Inferior parietal cortex (tissue), 1 donor: Measurements from ENCODE around the gene MYNN.

ENCODE experiments used
- DNase-seq: peaks from one replicate; pipeline ENCODE4 v3.0.0-alpha.2; 2016; ENCODE audit errors: extremely low spot score

MYNN gene

GRCh38 chr3:169777822-169778221 lies 4.6 kb downstream of the MYNN start:
- no peak for DNase-seq

DNA sequence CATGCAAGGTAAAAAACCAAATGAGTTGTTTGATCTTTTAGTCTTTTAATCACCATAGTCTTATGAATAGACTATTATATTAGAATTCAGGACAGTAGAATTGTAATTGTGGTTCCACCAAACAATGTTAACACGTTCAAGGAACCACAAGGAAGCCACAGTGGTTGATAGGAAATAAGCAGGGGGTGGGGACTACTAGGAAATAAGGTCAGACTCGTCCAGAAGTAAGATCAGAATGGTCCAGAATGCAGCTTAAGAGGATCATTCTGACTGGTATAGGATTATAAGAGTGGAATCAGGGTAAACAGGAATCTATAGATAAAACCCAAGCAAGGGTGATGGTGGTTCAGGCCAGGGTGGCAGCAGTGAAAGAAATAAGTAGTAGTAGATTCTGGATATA lies 7.5 kb downstream of the MYNN start:
- no peak for DNase-seq

DNA sequence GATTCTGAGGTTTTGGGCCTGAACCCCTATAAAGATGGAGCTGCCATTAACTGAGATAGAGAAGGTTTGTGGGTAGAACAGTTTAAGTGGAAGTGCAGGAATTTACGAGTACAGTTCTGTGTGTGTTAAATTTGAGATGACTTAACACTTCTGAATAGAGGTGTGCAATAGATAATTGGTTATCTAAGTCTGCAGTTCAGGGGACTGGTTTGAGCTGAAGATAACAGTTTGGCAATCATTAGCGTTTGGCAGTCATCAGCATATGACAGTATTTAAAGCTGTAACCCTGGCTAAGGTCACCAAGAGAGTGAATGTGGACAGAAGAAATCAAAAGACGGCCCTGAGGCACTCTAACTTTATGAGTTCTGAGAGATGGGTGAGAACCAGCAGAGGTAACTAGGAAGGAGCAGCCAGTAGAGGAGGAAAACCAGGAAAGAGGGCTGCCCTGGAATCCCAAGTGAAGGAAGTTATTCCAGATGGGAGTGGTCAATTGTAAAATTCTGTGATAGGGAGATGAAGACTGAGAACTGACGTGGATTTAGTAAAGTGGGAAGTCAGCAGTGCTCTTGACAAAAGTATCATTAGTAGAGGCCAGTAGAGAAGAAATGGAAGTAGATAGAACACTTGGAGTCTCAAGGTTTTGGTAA lies 8.1 kb downstream of the MYNN start:
- no peak for DNase-seq

DNA sequence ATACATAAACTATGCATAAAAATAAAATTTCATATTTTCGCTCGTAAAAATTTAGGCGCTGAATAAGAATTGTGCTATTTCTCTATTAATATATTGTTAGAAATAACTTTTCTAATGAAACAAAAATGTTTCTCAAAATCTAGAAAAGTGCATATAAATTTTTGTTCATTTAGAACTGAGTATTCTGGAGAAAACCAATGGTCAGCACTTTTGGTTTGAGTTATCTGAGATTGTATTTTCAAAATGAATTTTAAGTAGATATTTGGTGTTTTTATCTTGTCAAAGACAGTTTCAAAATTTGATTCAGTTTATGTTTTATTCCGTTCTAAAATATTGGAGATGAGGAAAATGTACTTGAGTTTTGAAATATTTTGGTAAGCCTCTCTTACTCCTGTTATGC lies 13.9 kb downstream of the MYNN start:
- no peak for DNase-seq

DNA sequence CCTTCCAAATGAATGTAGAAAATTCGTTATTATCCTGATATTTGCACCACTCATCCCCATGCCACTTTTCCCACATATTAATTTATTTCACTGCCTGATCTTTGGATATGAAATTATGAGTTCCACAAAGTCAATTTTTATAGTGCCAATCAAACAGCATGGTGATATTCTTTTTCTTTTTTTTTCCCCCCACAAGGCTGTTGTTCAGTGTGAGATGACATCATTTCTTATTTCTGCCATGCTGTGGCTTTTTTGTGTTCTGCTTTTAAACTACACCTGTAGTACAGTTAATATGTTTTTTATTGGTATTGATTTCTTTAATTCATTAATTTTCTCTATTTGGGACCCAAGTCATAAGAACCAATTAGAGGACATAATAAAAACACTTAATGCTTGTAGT lies 14.6 kb downstream of the MYNN start:
- no peak for DNase-seq

- DNase-seq = no peak
Measured at GRCh38 chr3:169790219-169790618, 17.0 kb downstream of the MYNN start.

DNA sequence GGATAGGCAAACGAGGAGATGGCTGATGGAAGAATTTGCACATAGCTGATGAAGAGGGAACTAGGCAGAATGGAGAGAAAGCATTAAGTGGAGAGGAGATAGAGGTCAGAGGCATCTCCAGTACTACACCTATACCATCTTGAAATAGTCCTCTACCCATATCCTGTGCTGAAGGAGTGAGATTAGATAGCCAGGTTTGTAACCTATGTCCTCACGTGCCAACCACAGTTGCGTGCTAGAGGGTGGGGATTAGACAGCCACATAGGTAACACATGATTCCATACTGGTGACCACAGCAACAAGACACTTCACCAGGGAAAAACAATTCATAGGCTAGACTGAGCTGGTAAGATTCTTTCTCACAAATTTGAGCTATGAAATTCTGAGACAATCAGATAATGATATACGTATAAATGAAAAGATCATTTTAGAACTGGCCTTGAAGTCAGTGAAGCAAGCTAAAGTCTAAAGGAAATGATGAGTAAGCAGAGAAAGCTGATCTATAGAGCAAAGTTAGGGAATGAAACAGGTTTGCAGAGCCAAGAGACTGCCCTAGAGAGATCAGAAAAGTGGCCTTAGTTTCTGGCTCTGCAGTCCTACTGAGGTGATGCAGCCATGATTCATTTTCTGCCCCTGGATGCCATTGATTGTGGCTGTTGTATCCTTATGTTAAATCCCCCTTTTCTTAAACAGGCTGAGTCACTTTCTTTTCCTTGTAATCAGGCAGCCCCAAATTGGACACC lies 17.7 kb downstream of the MYNN start:
- DNase-seq = no peak

DNA sequence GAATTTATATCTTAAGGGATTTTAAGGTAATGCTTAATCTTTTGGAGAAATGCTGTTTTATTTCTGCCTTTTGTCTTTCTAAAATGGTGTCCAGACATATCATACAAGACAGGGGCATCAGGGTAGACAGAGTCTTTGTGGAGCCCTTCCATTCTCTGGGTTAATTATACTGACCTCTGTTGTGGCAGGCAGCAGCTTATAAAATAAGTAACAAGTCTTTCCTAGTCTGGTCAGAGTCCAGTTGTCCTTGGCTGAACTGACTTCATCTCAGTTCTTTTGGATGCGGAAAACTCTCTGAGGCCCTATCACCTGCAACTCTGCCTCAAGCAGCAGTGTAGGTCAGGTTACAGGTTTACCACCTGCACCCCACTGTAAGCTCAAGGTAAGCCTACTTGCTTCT lies 19.2 kb downstream of the MYNN start:
- no peak for DNase-seq

DNA sequence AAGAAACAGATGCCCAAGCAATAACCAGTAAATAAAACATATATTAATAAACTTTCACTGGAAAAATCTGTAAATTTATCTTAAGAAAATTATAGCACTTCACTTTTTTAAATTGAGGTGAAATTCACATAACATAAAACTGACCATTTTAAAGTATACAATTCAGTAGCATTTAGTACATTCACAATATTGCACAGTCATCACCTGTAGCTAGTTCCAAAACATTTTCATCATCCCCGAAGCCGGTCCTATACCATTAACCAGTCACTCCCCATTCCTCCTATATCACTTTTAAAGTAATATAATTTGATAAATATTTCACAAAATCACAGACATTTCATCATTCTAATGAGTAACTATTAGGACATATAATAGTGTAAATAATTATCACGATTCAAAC lies 31.5 kb downstream of the MYNN start:
- DNase-seq = no peak

GRCh38 chr3:169809230-169809795 lies 36.1 kb downstream of the MYNN start:
- no peak for DNase-seq

- DNase-seq = peak; percentile 70
Measured at GRCh38 chr3:169811631-169812331, 38.6 kb downstream of the MYNN start.

DNA sequence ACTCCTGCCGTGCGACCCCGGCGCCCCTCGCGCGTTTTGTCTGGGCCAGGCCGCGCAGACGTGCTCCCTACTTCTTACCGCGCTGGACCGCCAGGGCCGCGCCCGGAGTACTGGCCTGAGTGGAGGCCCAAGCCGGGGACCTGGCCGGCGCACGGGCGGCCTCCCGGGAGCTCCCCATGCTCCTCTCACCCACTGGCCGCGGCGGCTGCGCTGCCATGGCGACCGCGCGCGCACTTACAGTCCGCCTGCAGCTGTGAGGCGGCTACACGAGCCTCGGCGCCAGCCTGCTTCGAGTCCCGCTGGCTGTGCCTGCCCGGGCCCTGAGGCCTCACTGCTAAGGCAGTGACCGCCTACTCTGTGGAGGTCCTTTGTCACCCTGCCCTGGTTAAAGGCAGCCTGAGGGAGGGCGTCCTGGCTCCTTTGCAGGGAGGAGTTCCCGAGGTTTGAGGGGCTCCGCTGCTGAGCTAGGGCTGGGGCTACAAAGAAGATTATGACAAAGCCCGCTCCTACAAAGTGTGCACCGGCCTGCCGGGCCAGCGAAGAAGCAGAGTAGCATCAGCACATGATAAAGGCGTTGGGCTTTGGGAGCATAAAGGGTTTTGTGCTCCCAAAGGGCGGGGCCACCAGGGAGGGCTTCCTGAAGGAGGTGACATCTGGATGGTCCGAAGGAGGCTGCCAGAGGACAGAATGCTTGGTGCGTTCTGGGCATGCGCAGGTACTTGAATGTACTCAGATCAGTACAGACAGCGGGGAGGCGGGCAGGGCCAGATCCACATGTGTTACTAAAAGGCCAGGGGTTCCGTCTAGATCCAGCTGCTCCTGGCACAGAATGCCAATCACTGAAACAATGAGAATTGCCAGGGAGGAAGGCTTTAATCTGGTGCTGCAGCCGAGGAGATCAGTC lies 39.4 kb downstream of the MYNN start, which contains the start of the genes LRRC34 and LRRIQ4:
Gene LRRC34 (minus strand): TSS at position 573 of the 904 bp plus-strand sequence. CDS start 356 bp downstream, at position 217.
Gene LRRIQ4 (plus strand): TSS at position 539 of the 904 bp plus-strand sequence. CDS start 9,052 bp downstream, outside the sequence.
- peak; percentile 67 for DNase-seq

DNA sequence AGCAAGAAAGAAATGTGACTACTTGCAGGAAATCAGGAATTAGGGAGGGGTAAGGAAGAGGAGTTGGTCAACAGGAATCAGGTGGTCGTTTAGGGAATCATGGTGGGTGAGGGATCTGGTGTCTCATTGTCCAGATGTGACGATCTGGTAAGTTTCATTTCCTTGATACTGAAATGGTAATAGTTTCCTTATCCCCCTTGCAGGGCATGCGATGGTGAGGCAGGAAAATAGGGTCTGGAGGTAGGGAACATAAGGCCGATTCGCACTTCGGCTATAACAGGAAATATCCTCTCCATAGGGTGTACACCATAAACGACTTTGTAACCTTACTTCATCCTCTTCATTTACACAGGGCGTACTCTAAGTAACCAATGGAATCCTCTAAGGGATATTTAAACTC lies 40.1 kb downstream of the MYNN start:
- no peak for DNase-seq

GRCh38 chr3:169813757-169814517 lies 40.7 kb downstream of the MYNN start:
- no peak for DNase-seq

GRCh38 chr3:169815590-169816150 lies 42.5 kb downstream of the MYNN start:
- DNase-seq = no peak

GRCh38 chr3:169818316-169818715 lies 45.1 kb downstream of the MYNN start:
- no peak for DNase-seq

GRCh38 chr3:169822091-169822490 lies 48.9 kb downstream of the MYNN start:
- no peak for DNase-seq

DNA sequence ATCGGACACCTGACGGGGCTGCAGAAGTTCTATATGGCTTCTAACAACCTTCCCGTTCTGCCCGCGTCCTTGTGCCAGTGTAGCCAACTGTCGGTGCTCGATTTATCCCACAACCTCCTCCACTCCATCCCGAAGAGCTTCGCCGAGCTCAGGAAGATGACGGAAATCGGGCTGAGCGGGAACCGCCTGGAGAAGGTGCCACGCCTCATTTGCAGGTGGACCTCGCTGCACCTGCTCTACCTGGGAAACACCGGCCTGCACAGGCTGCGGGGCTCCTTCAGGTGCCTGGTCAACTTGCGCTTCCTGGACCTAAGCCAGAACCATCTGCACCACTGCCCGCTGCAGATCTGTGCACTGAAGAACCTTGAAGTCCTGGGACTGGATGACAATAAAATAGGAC lies 49.3 kb downstream of the MYNN start:
- DNase-seq = no peak

GRCh38 chr3:169822983-169823382 lies 49.8 kb downstream of the MYNN start:
- DNase-seq = no peak

- DNase-seq = no peak
Measured at GRCh38 chr3:169825316-169825715, 52.1 kb downstream of the MYNN start.
